ENCODE measurements around the gene LRRC49. TPM values are rescaled to one million over a fixed set of nuclear protein-coding genes. Genes with fewer than 3 reads are reported as not detected.

LRRC49 gene
- total RNA-seq, 1 donor from 2014 or later, result 23.1 TPM

GRCh38 chr15:70880781-70881180 lies 11.8 kb upstream of the LRRC49 start:
- Histone ChIP-seq H3K36me3 (peaks cover 0 to 4% of the 10 kb centered on the region in 2 donors), H3K9me3 (no peaks in the 10 kb centered on the region), H3K4me1 (no peaks in the 10 kb centered on the region), H3K27me3 (no peaks in the 10 kb centered on the region), H3K27ac (no peak overlapping the region), H3K4me3 (no peak overlapping the region)
- no peak for TF ChIP-seq CTCF (IDR thresholded peaks at IDR 0.05)
- intact Hi-C loops (cut with DNase I), result no loop called here
- DNase-seq (ENCODE audit: low spot score in 2 of 2), result no peak

GRCh38 chr15:70882361-70882760 lies 10.3 kb upstream of the LRRC49 start:
- no peak overlapping the region for H3K27ac ChIP-seq
- intact Hi-C loops (cut with DNase I), result no loop called here
- no peak overlapping the region for H3K4me3 ChIP-seq
- no peaks in the 10 kb centered on the region for H3K9me3 ChIP-seq
- TF ChIP-seq CTCF (IDR thresholded peaks at IDR 0.05), result no peak
- no peaks in the 10 kb centered on the region for H3K4me1 ChIP-seq
- DNase-seq (ENCODE audit: low spot score in 2 of 2), result no peak
- H3K27me3 ChIP-seq, result no peaks in the 10 kb centered on the region
- peaks cover 0 to 4% of the 10 kb centered on the region in 2 donors for H3K36me3 ChIP-seq

- TF ChIP-seq CTCF (IDR thresholded peaks at IDR 0.05), result peak; percentile 7 to 56 (median 31)
- peaks cover 0 to 5% of the 10 kb centered on the region in 2 donors for H3K36me3 ChIP-seq
- peak overlapping the region; percentile 79 to 80 for H3K27ac ChIP-seq
- intact Hi-C loops (cut with DNase I), result loop anchor here (1.0 to 10.0 kb wide), 3 partner anchors 36 to 909 kb away; no protein-coding TSS in a partner anchor
- H3K9me3 ChIP-seq, result no peaks in the 10 kb centered on the region
- no peaks in the 10 kb centered on the region for H3K27me3 ChIP-seq
- H3K4me1 ChIP-seq, result peaks cover 0 to 7% of the 10 kb centered on the region in 2 donors
- H3K4me3 ChIP-seq, result peak overlapping the region; percentile 64 to 81
- peak in 1 of 2 donors; percentile 64 for DNase-seq (ENCODE audit: low spot score in 2 of 2)
These were observed 410 bp downstream of the LRRC49 start for GRCh38 chr15:70892912-70893560.

- no peak for TF ChIP-seq CTCF (IDR thresholded peaks at IDR 0.05)
- H3K4me3 ChIP-seq, result no peak overlapping the region
- no peak for DNase-seq (ENCODE audit: low spot score in 2 of 2)
These were observed 9.5 kb downstream of the LRRC49 start for GRCh38 chr15:70902107-70902506.

GRCh38 chr15:70906842-70907241 lies 14.2 kb downstream of the LRRC49 start:
- H3K4me3 ChIP-seq, result no peak overlapping the region
- DNase-seq (ENCODE audit: low spot score in 2 of 2), result no peak
- H3K9me3 ChIP-seq, result peaks cover 0 to 9% of the 10 kb centered on the region in 2 donors
- no peaks in the 10 kb centered on the region for H3K4me1 ChIP-seq
- H3K36me3 ChIP-seq, result peaks cover 8 to 32% of the 10 kb centered on the region in 2 donors
- TF ChIP-seq CTCF (IDR thresholded peaks at IDR 0.05), result no peak
- H3K27me3 ChIP-seq, result no peaks in the 10 kb centered on the region
- intact Hi-C loops (cut with DNase I), result no loop called here
- H3K27ac ChIP-seq, result no peak overlapping the region

More at GRCh38 chr15:70902107-70902506, 9.5 kb downstream of the LRRC49 start:
- H3K36me3 ChIP-seq, result peaks cover 0 to 10% of the 10 kb centered on the region in 2 donors
- no peaks in the 10 kb centered on the region for H3K4me1 ChIP-seq
- no peaks in the 10 kb centered on the region for H3K9me3 ChIP-seq
- no peaks in the 10 kb centered on the region for H3K27me3 ChIP-seq
- H3K27ac ChIP-seq, result no peak overlapping the region
- intact Hi-C loops (cut with DNase I), result no loop called here

All from ascending aorta (tissue), 2 donors.